Panc1 (cell line): ENCODE data around the gene PLXNB1. TPM values are rescaled to one million over a fixed set of nuclear protein-coding genes. Genes with fewer than 3 reads are reported as not detected.
"Not testable (repeated sequence)": the region's sequence is repeated elsewhere in the genome, so short reads cannot be mapped to it uniquely, and the experiment has no call there.

Experiments used
- ATAC-seq: fragments of 200-7000 bp; cut with Tn5 transposase; 2 replicates; pipeline ENCODE4 v1.9.1; 2020; ENCODE audit warnings: mild to moderate bottlenecking, moderate library complexity
- BruUV-seq: library from RNA; stranded (reverse); fragments of 400-500 nt; replicated peaks from 2 replicates; lab custom pipeline; 2021; lab: Mats Ljungman, UMichigan
- CTCF ChIA-PET: fragments of 300-600 bp; sonication (Branson Sonifier 250); formaldehyde crosslinking; loops from one replicate; lab custom pipeline; 2022; ENCODE audit warnings: antibody characterized with exemption; lab: Charles Lee
- POLR2A ChIA-PET: fragments of 300-600 bp; sonication (Branson Sonifier 250); formaldehyde crosslinking; loops from one replicate; lab custom pipeline; 2022; ENCODE audit warnings: antibody characterized with exemption; lab: Charles Lee
- DNase-seq: peaks from one replicate; pipeline ENCODE4 v3.0.0-alpha.2; 2010; ENCODE audit warnings: low read depth, low spot score
- H3K27ac ChIP-seq: 2 replicates; pipeline ENCODE4 v1.5.1; 2011; ENCODE audit warnings: mild to moderate bottlenecking, low read length, inconsistent platforms
- H3K27me3 ChIP-seq: fragments of 200-500 bp; sonication (Bioruptor generic); 2 replicates; pipeline ENCODE4 v1.6.0; 2014; ENCODE audit warnings: low read length, inconsistent platforms; ENCODE audit not compliant: control insufficient read depth, insufficient read depth
- H3K36me3 ChIP-seq: fragments of 200-500 bp; sonication (Bioruptor generic); 2 replicates; pipeline ENCODE4 v1.5.1; 2014; ENCODE audit warnings: inconsistent platforms, mild to moderate bottlenecking, low read length, moderate library complexity; ENCODE audit not compliant: control insufficient read depth, insufficient read depth
- H3K4me1 ChIP-seq: 2 replicates; pipeline ENCODE4 v1.5.1; 2011; ENCODE audit warnings: inconsistent platforms, mild to moderate bottlenecking, low read length, moderate library complexity; ENCODE audit not compliant: control insufficient read depth, insufficient read depth
- H3K4me3 ChIP-seq, 2 experiments: 2 replicates each; pipeline ENCODE4 v1.5.1; 2011 to 2012; ENCODE audit warnings: low read depth in 2 of 2, low read length in 2 of 2, mild to moderate bottlenecking in 2 of 2, inconsistent platforms in 1 of 2, moderate library complexity in 1 of 2
- H3K9me3 ChIP-seq: fragments of 200-500 bp; sonication (Bioruptor generic); 2 replicates; pipeline ENCODE4 v1.5.1; 2014; ENCODE audit warnings: low read depth, mild to moderate bottlenecking, inconsistent platforms, low read length, moderate library complexity; ENCODE audit not compliant: control insufficient read depth, insufficient read depth
- CTCF ChIP-seq: fragments of 450-650 bp; IDR thresholded peaks from 2 replicates; pipeline ENCODE4 v1.5.1; 2017; ENCODE audit warnings: mild to moderate bottlenecking
- POLR2AphosphoS5 ChIP-seq: IDR thresholded peaks from 2 replicates; pipeline ENCODE4 v1.6.1; 2012; ENCODE audit warnings: mild to moderate bottlenecking, low read depth, low read length, moderate library complexity
- REST ChIP-seq, 2 experiments: IDR thresholded peaks; 2 replicates each; pipeline ENCODE4 v1.6.1; 2011 to 2012; ENCODE audit warnings: low read depth in 2 of 2, control low read depth in 1 of 2, low read length in 1 of 2, mild to moderate bottlenecking in 1 of 2, moderate library complexity in 1 of 2; ENCODE audit not compliant: insufficient read depth in 1 of 2
- SIN3A ChIP-seq: IDR thresholded peaks from 2 replicates; pipeline ENCODE4 v1.6.1; 2012; ENCODE audit warnings: low read depth, mild to moderate bottlenecking, low read length, moderate library complexity, borderline replicate concordance; ENCODE audit not compliant: insufficient read depth
- TCF7L2 ChIP-seq: IDR thresholded peaks from 2 replicates; pipeline ENCODE4 v1.6.1; 2011; ENCODE audit warnings: mild to moderate bottlenecking, low read depth, low read length, inconsistent platforms
- in situ Hi-C: cut with HindIII; loops from 2 replicates; pipeline ENCODE4 v1.10.0; 2016; ENCODE audit warnings: low sequenced_read_pairs, low pct_unique_long_range_greater_than_20kb
- intact Hi-C: fragments of 100-400 bp; cut with micrococcal nuclease; formaldehyde crosslinking; loops from one replicate; pipeline ENCODE4 v1.10.0; 2022; ENCODE audit not compliant: unreplicated experiment
- total RNA-seq: library from RNA; stranded (reverse); gene quantifications from one replicate; pipeline ENCODE4 v1.2.1, GENCODE V29; 2021; ENCODE audit not compliant: unreplicated experiment

The PLXNB1 gene
- total RNA-seq, 1 experiment from 2014 or later: 22.8 TPM

GRCh38 chr3:48402907-48403306 lies 27.0 kb downstream of the PLXNB1 start:
- Histone ChIP-seq H3K4me3 (no peak overlapping the region), H3K9me3 (no peaks in the 10 kb centered on the region), H3K4me1 (no peaks in the 10 kb centered on the region), H3K27me3 (no peaks in the 10 kb centered on the region), H3K27ac (no peak overlapping the region), H3K36me3 (no peaks in the 10 kb centered on the region)
- in situ Hi-C loops (no loop called here), intact Hi-C loops (loop anchor here (5.0 kb wide), 1 partner anchor 34 kb away; no protein-coding TSS in a partner anchor)
- no peak for DNase-seq
- ATAC-seq: no peak
- TF ChIP-seq TCF7L2: no peak
- TF ChIP-seq REST (IDR thresholded peaks at IDR 0.05; ENCODE audit: insufficient read depth in 1 of 2, low read depth in 2 of 2, low read length in 1 of 2): no peak
- no peak for TF ChIP-seq SIN3A
- TF ChIP-seq POLR2AphosphoS5: no peak
- TF ChIP-seq CTCF: no peak
- ChIA-PET CTCF (interaction anchor here (1.1 to 5.2 kb wide), 2 partner anchors 30 to 33 kb away, joined by 3 to 98 read pairs; no protein-coding TSS in a partner anchor), POLR2A (interaction anchor here (0.7 kb wide), 1 partner anchor 31 kb away, joined by 3 read pairs; no protein-coding TSS in a partner anchor)
- no TSS peak for BruUV-seq

- no peak overlapping the region for H3K27ac ChIP-seq
- no peak for DNase-seq
- H3K27me3 ChIP-seq: no peaks in the 10 kb centered on the region
- H3K4me1 ChIP-seq: no peaks in the 10 kb centered on the region
- ChIA-PET CTCF (interaction anchor here (5.2 kb wide), 1 partner anchor 34 kb away, joined by 98 read pairs; no protein-coding TSS in a partner anchor), POLR2A (interaction anchor here (0.7 kb wide), 1 partner anchor 31 kb away, joined by 3 read pairs; no protein-coding TSS in a partner anchor)
- ATAC-seq: 0 out of 2 replicates have a peak, but pooled peaks have one; percentile 38
- no peak overlapping the region for H3K4me3 ChIP-seq
- TF ChIP-seq REST (IDR thresholded peaks at IDR 0.05; ENCODE audit: insufficient read depth in 1 of 2, low read depth in 2 of 2, low read length in 1 of 2) (no peak), TCF7L2 (no peak), SIN3A (no peak), POLR2AphosphoS5 (no peak), CTCF (no peak)
- intact Hi-C loops: loop anchor here (5.0 kb wide), 1 partner anchor 35 kb away; no protein-coding TSS in a partner anchor
- no peaks in the 10 kb centered on the region for H3K9me3 ChIP-seq
- no TSS peak for BruUV-seq
- H3K36me3 ChIP-seq: no peaks in the 10 kb centered on the region
- in situ Hi-C loops: no loop called here
These were observed 27.6 kb downstream of the PLXNB1 start for GRCh38 chr3:48402281-48402732.

- ChIA-PET POLR2A (interaction anchor here (0.5 to 0.9 kb wide), 3 partner anchors 35 to 92 kb away, joined by 3 to 5 read pairs (median 4); no protein-coding TSS in a partner anchor), CTCF (interaction anchor here (0.6 to 5.2 kb wide), 10 partner anchors 13 to 209 kb away, joined by 3 to 98 read pairs (median 6); partner anchors contain the start of genes CCDC51 and TMA7)
- intact Hi-C loops: loop anchor here (5.0 kb wide), 1 partner anchor 36 kb away; no protein-coding TSS in a partner anchor
- BruUV-seq, H3K36me3 ChIP-seq, H3K4me3 ChIP-seq, in situ Hi-C loops, ATAC-seq, H3K9me3 ChIP-seq, DNase-seq, H3K27ac ChIP-seq, H3K4me1 ChIP-seq, H3K27me3 ChIP-seq: not testable (repeated sequence)
These were observed 28.4 kb downstream of the PLXNB1 start for GRCh38 chr3:48401434-48401901.
